ENCODE results near the gene PLD6.

- TF ChIP-seq CTCF (conservative IDR thresholded peaks at IDR 0.05; ENCODE audit: low read length) = no peak
- TF ChIP-seq EZH2phosphoT487 (IDR thresholded peaks at IDR 0.05; ENCODE audit: borderline replicate concordance) = no peak
Observed at GRCh38 chr17:17182598-17183136, 23.5 kb downstream of the PLD6 start.

Data from Loucy (cell line).